Adrenal gland (tissue), 12 donors: ENCODE measurements around the gene CACNA1A. TPM values are rescaled to one million over a fixed set of nuclear protein-coding genes. Genes with fewer than 3 reads are reported as not detected.
A peak's percentile ranks its signal among the peaks of the same experiment; 100 is the strongest.
"Not testable (repeated sequence)": the region's sequence is repeated elsewhere in the genome, so short reads cannot be mapped to it uniquely, and the experiment has no call there.

Source experiments
- DNase-seq, 7 donors: peaks; one replicate each; pipeline ENCODE4 v3.0.0-alpha.2; 2019 to 2020
- H3K27ac ChIP-seq, 5 donors: fragments of 200-600 bp; sonication (generic) in 4 of 5; 1 replicate in 3 of 5; 2 replicates in 2 of 5; pipeline versions ENCODE4 v1.5.1 to v1.8.0; 2016 to 2020; ENCODE audit warnings: mild to moderate bottlenecking in 1 of 5
- H3K27me3 ChIP-seq: fragments of 200-600 bp; 2 replicates; pipeline ENCODE4 v1.8.0; 2021
- H3K36me3 ChIP-seq, 2 donors: fragments of 200-600 bp; replicated peaks in 1 of 2; 1 replicate in 1 of 2; 2 replicates in 1 of 2; pipeline versions ENCODE4 v1.5.1 to v1.8.0; 2018 to 2022
- H3K4me1 ChIP-seq, 2 donors: fragments of 200-600 bp; replicated peaks in 1 of 2; 1 replicate in 1 of 2; 2 replicates in 1 of 2; pipeline versions ENCODE4 v1.5.1 to v1.8.0; 2018 to 2021
- H3K4me3 ChIP-seq, 4 donors: fragments of 200-600 bp; sonication (generic) in 3 of 4; one replicate each; pipeline ENCODE4 v1.5.1; 2016 to 2018
- H3K9me3 ChIP-seq, 3 donors: fragments of 200-600 bp; sonication (generic) in 1 of 3; replicated peaks in 1 of 3; 1 replicate in 2 of 3; 2 replicates in 1 of 3; pipeline versions ENCODE4 v1.5.1 to v1.8.0; 2016 to 2021
- POLR2A ChIP-seq, 2 donors: fragments of 450-650 bp; IDR thresholded peaks; one replicate each; pipeline ENCODE4 v1.6.1; 2017; ENCODE audit warnings: antibody characterized with exemption in 2 of 2, mild to moderate bottlenecking in 2 of 2, moderate library complexity in 1 of 2
- WGBS, 4 donors: extraction: QIAGEN DNeasy Blood & Tissue Kit in 2 of 4; methylation state at CpG; one replicate each; pipeline versions ENCODE4 v1.1.5 to v1.1.7; 2013 to 2017; 5-methylcytosine and 5-hydroxymethylcytosine counted together
- intact Hi-C, 2 donors: fragments of 100-400 bp; cut with DNase I; formaldehyde crosslinking; loops; one replicate each; pipeline versions ENCODE4 v1.14.1 to v1.15.0; 2022 to 2023
- polyA plus RNA-seq, 3 donors: library from polyadenylated mRNA; stranded (reverse); fragments of 200-250 nt in 2 of 3; fragments of 350-450 nt in 1 of 3; fragmentation: Illumina TruSeq in 1 of 3; extraction: RNeasy Lipid Tissue Mini Kit (QIAGEN cat#74804) in 1 of 3; gene quantifications; one replicate each; pipeline ENCODE4 v1.2.3, GENCODE V29; 2013 to 2014
- total RNA-seq, 9 donors: library from RNA; depleted of rRNA in 4 of 9; stranded (reverse); fragments of >200 nt in 4 of 9; fragments of 120-200 nt in 1 of 9; fragmentation: NEBNext Ultra II Directional in 1 of 9; extraction: Animal tissue kit (Norgen Biotek cat#: 25700) in 1 of 9; gene quantifications; one replicate each; pipeline versions ENCODE4 v1.1.0 to v1.2.4, GENCODE V29; 2013 to 2023
- TF ChIP-seq, protein P1 (sequence below), 6 experiments: fragments of 450-650 bp in 4 of 6; fragments of 200-600 bp in 2 of 6; sonication (generic) in 1 of 6; IDR thresholded peaks; 1 replicate in 5 of 6; 2 replicates in 1 of 6; pipeline versions ENCODE4 v1.5.1 to v1.8.0; 2016 to 2021; ENCODE audit warnings: antibody characterized with exemption in 6 of 6, mild to moderate bottlenecking in 2 of 6, moderate library complexity in 1 of 6
- donor health status: healthy with polysubstance abuse.
- donor health status: Bipolar disorder and iron deficiency.
- donor health status: DM: yes; HTN: yes; CAD: no.
- donor health status: DM: no; HTN: no; CAD: no.
- donor health status: DM: no; HTN: no; CAD: no.
- donor health status: DM: yes; HTN: yes; CAD: no.

CACNA1A gene
- total and polyA plus RNA-seq, 12 donors, result 0.28 to 35.4 (median 2.8) TPM; not detected in 1

- WGBS, 4 donors, result 5 to 30% (median 15%) methylated on average over 26 to 39 of the region's 39 CpGs
- Histone ChIP-seq H3K4me1 (no peaks in the 10 kb centered on the region), H3K4me3 (peak overlapping the region in 2 of 4 donors; percentile 40 to 43), H3K27me3 (no peaks in the 10 kb centered on the region), H3K27ac (peak overlapping the region in 3 of 5 donors; percentile 63 to 88 (median 70)), H3K9me3 (no peaks in the 10 kb centered on the region), H3K36me3 (no peaks in the 10 kb centered on the region)
- DNase-seq, result peak; percentile 40 to 88 (median 62)
- TF ChIP-seq, protein P1, sequence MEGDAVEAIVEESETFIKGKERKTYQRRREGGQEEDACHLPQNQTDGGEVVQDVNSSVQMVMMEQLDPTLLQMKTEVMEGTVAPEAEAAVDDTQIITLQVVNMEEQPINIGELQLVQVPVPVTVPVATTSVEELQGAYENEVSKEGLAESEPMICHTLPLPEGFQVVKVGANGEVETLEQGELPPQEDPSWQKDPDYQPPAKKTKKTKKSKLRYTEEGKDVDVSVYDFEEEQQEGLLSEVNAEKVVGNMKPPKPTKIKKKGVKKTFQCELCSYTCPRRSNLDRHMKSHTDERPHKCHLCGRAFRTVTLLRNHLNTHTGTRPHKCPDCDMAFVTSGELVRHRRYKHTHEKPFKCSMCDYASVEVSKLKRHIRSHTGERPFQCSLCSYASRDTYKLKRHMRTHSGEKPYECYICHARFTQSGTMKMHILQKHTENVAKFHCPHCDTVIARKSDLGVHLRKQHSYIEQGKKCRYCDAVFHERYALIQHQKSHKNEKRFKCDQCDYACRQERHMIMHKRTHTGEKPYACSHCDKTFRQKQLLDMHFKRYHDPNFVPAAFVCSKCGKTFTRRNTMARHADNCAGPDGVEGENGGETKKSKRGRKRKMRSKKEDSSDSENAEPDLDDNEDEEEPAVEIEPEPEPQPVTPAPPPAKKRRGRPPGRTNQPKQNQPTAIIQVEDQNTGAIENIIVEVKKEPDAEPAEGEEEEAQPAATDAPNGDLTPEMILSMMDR (IDR thresholded peaks at IDR 0.05), result no peak
- TF ChIP-seq POLR2A (IDR thresholded peaks at IDR 0.05), result no peak
- intact Hi-C loops, result no loop called here
Observed at GRCh38 chr19:13207846-13208671, 298.2 kb downstream of the CACNA1A start.

- Histone ChIP-seq H3K27me3 (no peaks in the 10 kb centered on the region), H3K4me1 (no peaks in the 10 kb centered on the region), H3K36me3 (no peaks in the 10 kb centered on the region), H3K9me3 (no peaks in the 10 kb centered on the region), H3K4me3 (peak overlapping the region in 2 of 4 donors; percentile 40 to 43), H3K27ac (peak overlapping the region in 3 of 5 donors; percentile 54 to 88 (median 70))
- WGBS, 4 donors, result 60 to 79% (median 62%) methylated on average over 4 to 79 of the region's 79 CpGs
- no peak for TF ChIP-seq POLR2A (IDR thresholded peaks at IDR 0.05)
- TF ChIP-seq, protein P1 (IDR thresholded peaks at IDR 0.05), result no peak
- peak in 1 of 7 donors; percentile 35 for DNase-seq
- intact Hi-C loops, result no loop called here
Observed at GRCh38 chr19:13207237-13207845, 298.9 kb downstream of the CACNA1A start.

- TF ChIP-seq, protein P1 (IDR thresholded peaks at IDR 0.05), result no peak
- TF ChIP-seq POLR2A (IDR thresholded peaks at IDR 0.05), result no peak
- no peaks in the 10 kb centered on the region for H3K9me3 ChIP-seq
- H3K4me1 ChIP-seq, result no peaks in the 10 kb centered on the region
- no peak overlapping the region for H3K27ac ChIP-seq
- no peaks in the 10 kb centered on the region for H3K27me3 ChIP-seq
- no peak for DNase-seq
- WGBS, 4 donors, result 84 to 88% (median 86%) methylated on average over 5 of the region's 5 CpGs
- intact Hi-C loops, result no loop called here
- H3K36me3 ChIP-seq, result no peaks in the 10 kb centered on the region
- H3K4me3 ChIP-seq, result no peak overlapping the region
Observed at GRCh38 chr19:13206587-13206986, 299.7 kb downstream of the CACNA1A start.

GRCh38 chr19:13202112-13202511 is 304.2 kb downstream of the CACNA1A start:
- DNase-seq, H3K36me3 ChIP-seq, H3K4me3 ChIP-seq, H3K27me3 ChIP-seq, intact Hi-C loops, H3K9me3 ChIP-seq, H3K27ac ChIP-seq, H3K4me1 ChIP-seq: not testable (repeated sequence)
- WGBS, 4 donors, result 87 to 93% (median 90%) methylated on average over 7 of the region's 7 CpGs
